HEK293 (cell line): ENCODE measurements around the gene LIPA.
A peak's percentile ranks its signal among the peaks of the same experiment; 100 is the strongest.

Source experiments
- CTCF ChIA-PET: fragments of 350-600 bp; formaldehyde crosslinking; extraction: SDS; loops from one replicate; lab custom pipeline; 2021; ENCODE audit warnings: antibody characterized with exemption; lab: Yijun Ruan, JAX
- POLR2A ChIA-PET: fragments of 300-600 bp; formaldehyde crosslinking; extraction: SDS; loops from one replicate; lab custom pipeline; 2020; ENCODE audit warnings: antibody characterized with exemption, inconsistent platforms; lab: Yijun Ruan, JAX
- H3K27ac ChIP-seq: fragments of 200-500 bp; sonication (Bioruptor generic); 2 replicates; pipeline ENCODE4 v1.5.1; 2014; ENCODE audit warnings: low read depth, low read length, control low read depth, inconsistent platforms; ENCODE audit errors: extremely low read depth
- H3K36me3 ChIP-seq, 2 experiments: fragments of 200-500 bp in 1 of 2; sonication (Bioruptor generic) in 1 of 2; 1 replicate in 1 of 2; 2 replicates in 1 of 2; pipeline ENCODE4 v1.5.1; 2014 to 2017; ENCODE audit warnings: inconsistent platforms in 2 of 2, low read length in 2 of 2; ENCODE audit not compliant: control insufficient read depth in 2 of 2, insufficient read depth in 1 of 2
- H3K4me1 ChIP-seq: fragments of 200-500 bp; sonication (Bioruptor generic); 2 replicates; pipeline ENCODE4 v1.5.1; 2014; ENCODE audit warnings: mild to moderate bottlenecking, low read length, inconsistent platforms; ENCODE audit not compliant: control insufficient read depth, insufficient read depth
- H3K4me3 ChIP-seq: 2 replicates; pipeline ENCODE4 v1.5.1; 2011; ENCODE audit warnings: low read depth, mild to moderate bottlenecking, control low read depth, low read length, moderate library complexity
- H3K9me3 ChIP-seq: fragments of 200-500 bp; sonication (Bioruptor generic); 2 replicates; pipeline ENCODE4 v1.5.1; 2014; ENCODE audit warnings: low read depth, low read length, inconsistent platforms; ENCODE audit not compliant: control insufficient read depth, insufficient read depth
- MZF1 ChIP-seq: fragments of 450-650 bp; formaldehyde crosslinking; IDR thresholded peaks from 2 replicates; pipeline ENCODE4 v1.5.1; 2017; ENCODE audit warnings: missing biosample characterization, missing genetic modification characterization, borderline replicate concordance
- SP3 ChIP-seq: fragments of 450-650 bp; formaldehyde crosslinking; IDR thresholded peaks from 2 replicates; pipeline ENCODE4 v1.5.1; 2016; ENCODE audit warnings: missing biosample characterization, missing genetic modification characterization
- SP7 ChIP-seq: fragments of 450-650 bp; formaldehyde crosslinking; IDR thresholded peaks from 2 replicates; pipeline ENCODE4 v1.5.1; 2016; ENCODE audit warnings: missing biosample characterization, missing genetic modification characterization
- ZEB2 ChIP-seq: fragments of 450-650 bp; formaldehyde crosslinking; IDR thresholded peaks from 2 replicates; pipeline ENCODE4 v1.5.1; 2016; ENCODE audit warnings: missing biosample characterization, missing genetic modification characterization
- ZNF23 ChIP-seq: fragments of 450-650 bp; formaldehyde crosslinking; IDR thresholded peaks from 2 replicates; pipeline ENCODE4 v1.5.1; 2016; ENCODE audit warnings: missing biosample characterization, missing genetic modification characterization, borderline replicate concordance
- ZNF394 ChIP-seq: fragments of 450-650 bp; formaldehyde crosslinking; IDR thresholded peaks from 2 replicates; pipeline ENCODE4 v1.5.1; 2016; ENCODE audit warnings: missing biosample characterization, missing genetic modification characterization, mild to moderate bottlenecking, moderate library complexity, borderline replicate concordance
- ZNF600 ChIP-seq: fragments of 450-650 bp; formaldehyde crosslinking; IDR thresholded peaks from 2 replicates; pipeline ENCODE4 v1.5.1; 2016; ENCODE audit warnings: missing biosample characterization, missing genetic modification characterization
- TF ChIP-seq, protein P1 (sequence below): fragments of 450-650 bp; formaldehyde crosslinking; conservative IDR thresholded peaks from 2 replicates; pipeline ENCODE4 v1.5.1; 2016; ENCODE audit warnings: low read depth, missing biosample characterization, missing genetic modification characterization
- TF ChIP-seq, protein P2 (sequence below): fragments of 450-650 bp; formaldehyde crosslinking; IDR thresholded peaks from 2 replicates; pipeline ENCODE4 v1.5.1; 2016; ENCODE audit warnings: missing biosample characterization, missing genetic modification characterization, borderline replicate concordance
- TF ChIP-seq, protein P3 (sequence below): fragments of 450-650 bp; formaldehyde crosslinking; IDR thresholded peaks from 2 replicates; pipeline ENCODE4 v1.5.1; 2016; ENCODE audit warnings: missing biosample characterization, missing genetic modification characterization, borderline replicate concordance
- TF ChIP-seq, protein P4 (sequence below): fragments of 450-650 bp; IDR thresholded peaks from 2 replicates; pipeline ENCODE4 v1.5.1; 2018; ENCODE audit warnings: missing biosample characterization, mild to moderate bottlenecking, missing genetic modification characterization
- TF ChIP-seq, protein P5 (sequence below): fragments of 450-650 bp; formaldehyde crosslinking; IDR thresholded peaks from 2 replicates; pipeline ENCODE4 v1.5.1; 2016; ENCODE audit warnings: missing biosample characterization, missing genetic modification characterization

The LIPA gene

DNA sequence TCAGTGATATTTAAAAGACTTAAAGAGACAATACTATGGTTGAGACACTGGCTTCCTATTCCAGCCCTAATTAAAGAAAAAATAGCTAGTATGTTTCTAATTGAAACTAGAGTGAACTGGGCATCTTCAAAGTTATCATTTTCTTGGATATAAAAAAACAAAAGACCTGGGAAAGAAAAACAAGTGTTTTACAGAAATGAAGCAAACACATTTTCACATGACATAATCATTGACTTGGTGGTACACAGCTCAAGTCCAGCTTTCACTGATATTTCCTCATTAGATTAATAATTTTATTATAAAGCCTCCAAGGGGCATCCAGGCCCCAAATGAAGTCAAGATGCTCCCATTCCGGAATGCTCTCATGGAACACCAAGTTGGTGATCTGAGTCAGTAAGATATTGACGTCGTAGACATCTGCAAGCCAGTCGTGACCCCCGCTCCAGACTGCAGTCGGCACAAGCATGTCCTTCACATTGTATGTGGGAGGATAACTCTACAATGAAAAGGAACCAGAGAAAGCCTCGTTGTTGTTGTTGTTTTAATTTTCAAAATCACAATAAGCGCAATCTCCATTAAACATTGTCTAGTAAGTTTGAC, 36.9 kb downstream of the LIPA start (continued):
- TF ChIP-seq, protein P1, sequence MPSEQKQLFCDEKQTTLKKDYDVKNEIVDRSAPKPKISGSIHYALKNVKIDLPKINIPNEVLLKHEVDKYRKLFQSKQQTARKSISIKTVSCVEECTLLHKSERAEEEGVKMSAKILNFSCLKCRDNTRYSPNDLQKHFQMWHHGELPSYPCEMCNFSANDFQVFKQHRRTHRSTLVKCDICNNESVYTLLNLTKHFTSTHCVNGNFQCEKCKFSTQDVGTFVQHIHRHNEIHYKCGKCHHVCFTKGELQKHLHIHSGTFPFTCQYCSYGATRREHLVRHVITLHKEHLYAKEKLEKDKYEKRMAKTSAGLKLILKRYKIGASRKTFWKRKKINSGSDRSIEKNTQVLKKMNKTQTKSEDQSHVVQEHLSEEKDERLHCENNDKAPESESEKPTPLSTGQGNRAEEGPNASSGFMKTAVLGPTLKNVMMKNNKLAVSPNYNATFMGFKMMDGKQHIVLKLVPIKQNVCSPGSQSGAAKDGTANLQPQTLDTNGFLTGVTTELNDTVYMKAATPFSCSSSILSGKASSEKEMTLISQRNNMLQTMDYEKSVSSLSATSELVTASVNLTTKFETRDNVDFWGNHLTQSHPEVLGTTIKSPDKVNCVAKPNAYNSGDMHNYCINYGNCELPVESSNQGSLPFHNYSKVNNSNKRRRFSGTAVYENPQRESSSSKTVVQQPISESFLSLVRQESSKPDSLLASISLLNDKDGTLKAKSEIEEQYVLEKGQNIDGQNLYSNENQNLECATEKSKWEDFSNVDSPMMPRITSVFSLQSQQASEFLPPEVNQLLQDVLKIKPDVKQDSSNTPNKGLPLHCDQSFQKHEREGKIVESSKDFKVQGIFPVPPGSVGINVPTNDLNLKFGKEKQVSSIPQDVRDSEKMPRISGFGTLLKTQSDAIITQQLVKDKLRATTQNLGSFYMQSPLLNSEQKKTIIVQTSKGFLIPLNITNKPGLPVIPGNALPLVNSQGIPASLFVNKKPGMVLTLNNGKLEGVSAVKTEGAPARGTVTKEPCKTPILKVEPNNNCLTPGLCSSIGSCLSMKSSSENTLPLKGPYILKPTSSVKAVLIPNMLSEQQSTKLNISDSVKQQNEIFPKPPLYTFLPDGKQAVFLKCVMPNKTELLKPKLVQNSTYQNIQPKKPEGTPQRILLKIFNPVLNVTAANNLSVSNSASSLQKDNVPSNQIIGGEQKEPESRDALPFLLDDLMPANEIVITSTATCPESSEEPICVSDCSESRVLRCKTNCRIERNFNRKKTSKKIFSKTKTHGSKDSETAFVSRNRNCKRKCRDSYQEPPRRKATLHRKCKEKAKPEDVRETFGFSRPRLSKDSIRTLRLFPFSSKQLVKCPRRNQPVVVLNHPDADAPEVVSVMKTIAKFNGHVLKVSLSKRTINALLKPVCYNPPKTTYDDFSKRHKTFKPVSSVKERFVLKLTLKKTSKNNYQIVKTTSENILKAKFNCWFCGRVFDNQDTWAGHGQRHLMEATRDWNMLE, result no peak
- TF ChIP-seq, protein P2, sequence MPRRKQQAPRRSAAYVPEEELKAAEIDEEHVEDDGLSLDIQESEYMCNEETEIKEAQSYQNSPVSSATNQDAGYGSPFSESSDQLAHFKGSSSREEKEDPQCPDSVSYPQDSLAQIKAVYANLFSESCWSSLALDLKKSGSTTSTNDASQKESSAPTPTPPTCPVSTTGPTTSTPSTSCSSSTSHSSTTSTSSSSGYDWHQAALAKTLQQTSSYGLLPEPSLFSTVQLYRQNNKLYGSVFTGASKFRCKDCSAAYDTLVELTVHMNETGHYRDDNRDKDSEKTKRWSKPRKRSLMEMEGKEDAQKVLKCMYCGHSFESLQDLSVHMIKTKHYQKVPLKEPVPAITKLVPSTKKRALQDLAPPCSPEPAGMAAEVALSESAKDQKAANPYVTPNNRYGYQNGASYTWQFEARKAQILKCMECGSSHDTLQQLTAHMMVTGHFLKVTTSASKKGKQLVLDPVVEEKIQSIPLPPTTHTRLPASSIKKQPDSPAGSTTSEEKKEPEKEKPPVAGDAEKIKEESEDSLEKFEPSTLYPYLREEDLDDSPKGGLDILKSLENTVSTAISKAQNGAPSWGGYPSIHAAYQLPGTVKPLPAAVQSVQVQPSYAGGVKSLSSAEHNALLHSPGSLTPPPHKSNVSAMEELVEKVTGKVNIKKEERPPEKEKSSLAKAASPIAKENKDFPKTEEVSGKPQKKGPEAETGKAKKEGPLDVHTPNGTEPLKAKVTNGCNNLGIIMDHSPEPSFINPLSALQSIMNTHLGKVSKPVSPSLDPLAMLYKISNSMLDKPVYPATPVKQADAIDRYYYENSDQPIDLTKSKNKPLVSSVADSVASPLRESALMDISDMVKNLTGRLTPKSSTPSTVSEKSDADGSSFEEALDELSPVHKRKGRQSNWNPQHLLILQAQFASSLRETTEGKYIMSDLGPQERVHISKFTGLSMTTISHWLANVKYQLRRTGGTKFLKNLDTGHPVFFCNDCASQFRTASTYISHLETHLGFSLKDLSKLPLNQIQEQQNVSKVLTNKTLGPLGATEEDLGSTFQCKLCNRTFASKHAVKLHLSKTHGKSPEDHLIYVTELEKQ (tag by site-specific recombination), result no peak
- TF ChIP-seq, protein P3, sequence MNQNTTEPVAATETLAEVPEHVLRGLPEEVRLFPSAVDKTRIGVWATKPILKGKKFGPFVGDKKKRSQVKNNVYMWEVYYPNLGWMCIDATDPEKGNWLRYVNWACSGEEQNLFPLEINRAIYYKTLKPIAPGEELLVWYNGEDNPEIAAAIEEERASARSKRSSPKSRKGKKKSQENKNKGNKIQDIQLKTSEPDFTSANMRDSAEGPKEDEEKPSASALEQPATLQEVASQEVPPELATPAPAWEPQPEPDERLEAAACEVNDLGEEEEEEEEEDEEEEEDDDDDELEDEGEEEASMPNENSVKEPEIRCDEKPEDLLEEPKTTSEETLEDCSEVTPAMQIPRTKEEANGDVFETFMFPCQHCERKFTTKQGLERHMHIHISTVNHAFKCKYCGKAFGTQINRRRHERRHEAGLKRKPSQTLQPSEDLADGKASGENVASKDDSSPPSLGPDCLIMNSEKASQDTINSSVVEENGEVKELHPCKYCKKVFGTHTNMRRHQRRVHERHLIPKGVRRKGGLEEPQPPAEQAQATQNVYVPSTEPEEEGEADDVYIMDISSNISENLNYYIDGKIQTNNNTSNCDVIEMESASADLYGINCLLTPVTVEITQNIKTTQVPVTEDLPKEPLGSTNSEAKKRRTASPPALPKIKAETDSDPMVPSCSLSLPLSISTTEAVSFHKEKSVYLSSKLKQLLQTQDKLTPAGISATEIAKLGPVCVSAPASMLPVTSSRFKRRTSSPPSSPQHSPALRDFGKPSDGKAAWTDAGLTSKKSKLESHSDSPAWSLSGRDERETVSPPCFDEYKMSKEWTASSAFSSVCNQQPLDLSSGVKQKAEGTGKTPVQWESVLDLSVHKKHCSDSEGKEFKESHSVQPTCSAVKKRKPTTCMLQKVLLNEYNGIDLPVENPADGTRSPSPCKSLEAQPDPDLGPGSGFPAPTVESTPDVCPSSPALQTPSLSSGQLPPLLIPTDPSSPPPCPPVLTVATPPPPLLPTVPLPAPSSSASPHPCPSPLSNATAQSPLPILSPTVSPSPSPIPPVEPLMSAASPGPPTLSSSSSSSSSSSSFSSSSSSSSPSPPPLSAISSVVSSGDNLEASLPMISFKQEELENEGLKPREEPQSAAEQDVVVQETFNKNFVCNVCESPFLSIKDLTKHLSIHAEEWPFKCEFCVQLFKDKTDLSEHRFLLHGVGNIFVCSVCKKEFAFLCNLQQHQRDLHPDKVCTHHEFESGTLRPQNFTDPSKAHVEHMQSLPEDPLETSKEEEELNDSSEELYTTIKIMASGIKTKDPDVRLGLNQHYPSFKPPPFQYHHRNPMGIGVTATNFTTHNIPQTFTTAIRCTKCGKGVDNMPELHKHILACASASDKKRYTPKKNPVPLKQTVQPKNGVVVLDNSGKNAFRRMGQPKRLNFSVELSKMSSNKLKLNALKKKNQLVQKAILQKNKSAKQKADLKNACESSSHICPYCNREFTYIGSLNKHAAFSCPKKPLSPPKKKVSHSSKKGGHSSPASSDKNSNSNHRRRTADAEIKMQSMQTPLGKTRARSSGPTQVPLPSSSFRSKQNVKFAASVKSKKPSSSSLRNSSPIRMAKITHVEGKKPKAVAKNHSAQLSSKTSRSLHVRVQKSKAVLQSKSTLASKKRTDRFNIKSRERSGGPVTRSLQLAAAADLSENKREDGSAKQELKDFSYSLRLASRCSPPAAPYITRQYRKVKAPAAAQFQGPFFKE, result no peak
- TF ChIP-seq ZNF600 (tag by site-specific recombination), result no peak
- TF ChIP-seq, protein P4, sequence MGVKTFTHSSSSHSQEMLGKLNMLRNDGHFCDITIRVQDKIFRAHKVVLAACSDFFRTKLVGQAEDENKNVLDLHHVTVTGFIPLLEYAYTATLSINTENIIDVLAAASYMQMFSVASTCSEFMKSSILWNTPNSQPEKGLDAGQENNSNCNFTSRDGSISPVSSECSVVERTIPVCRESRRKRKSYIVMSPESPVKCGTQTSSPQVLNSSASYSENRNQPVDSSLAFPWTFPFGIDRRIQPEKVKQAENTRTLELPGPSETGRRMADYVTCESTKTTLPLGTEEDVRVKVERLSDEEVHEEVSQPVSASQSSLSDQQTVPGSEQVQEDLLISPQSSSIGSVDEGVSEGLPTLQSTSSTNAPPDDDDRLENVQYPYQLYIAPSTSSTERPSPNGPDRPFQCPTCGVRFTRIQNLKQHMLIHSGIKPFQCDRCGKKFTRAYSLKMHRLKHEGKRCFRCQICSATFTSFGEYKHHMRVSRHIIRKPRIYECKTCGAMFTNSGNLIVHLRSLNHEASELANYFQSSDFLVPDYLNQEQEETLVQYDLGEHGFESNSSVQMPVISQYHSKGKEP (tag by site-specific recombination), result no peak
- TF ChIP-seq ZNF394 (tag by site-specific recombination), result no peak

DNA sequence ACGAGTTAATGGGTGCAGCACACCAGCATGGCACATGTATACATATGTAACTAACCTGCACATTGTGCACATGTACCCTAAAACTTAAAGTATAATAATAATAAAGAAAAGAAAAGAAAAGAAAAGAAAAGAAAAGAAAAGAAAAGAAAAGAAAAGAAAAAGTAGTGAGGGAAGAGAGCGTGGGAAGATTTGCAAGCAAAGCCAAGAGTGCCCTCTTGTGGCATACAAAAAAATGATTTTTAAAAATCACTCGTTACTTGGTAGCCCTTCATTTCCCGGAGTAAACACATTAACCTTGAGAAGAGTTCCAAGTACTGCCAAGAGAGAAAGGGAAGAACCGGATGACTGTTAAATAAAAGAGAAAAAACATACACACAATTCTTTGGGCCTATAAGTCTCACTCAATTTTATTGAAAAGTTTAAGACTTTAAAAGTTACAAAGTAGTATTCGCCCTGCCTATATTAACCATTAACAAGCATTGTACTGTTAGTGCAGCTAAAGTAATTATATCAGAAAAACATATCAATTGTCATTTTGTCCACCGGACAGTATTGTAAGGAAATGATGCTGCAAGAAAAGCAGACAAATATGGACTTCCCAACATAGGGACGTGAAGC, 38.3 kb downstream of the LIPA start:
- Histone ChIP-seq H3K27ac (no peak overlapping the region), H3K4me3 (no peak overlapping the region), H3K9me3 (no peaks in the 10 kb centered on the region), H3K4me1 (0 out of 2 replicates have a peak, but pooled peaks cover 2% of the 10 kb centered on the region), H3K36me3 (peaks cover 0 to 6% of the 10 kb centered on the region in 2 experiments; a peak in 1 of 3 replicates)
- ChIA-PET CTCF (interaction anchor here (0.6 to 4.2 kb wide), 35 partner anchors 10 to 673 kb away, joined by 3 to 98 read pairs (median 3); partner anchors contain the start of genes FAS and LIPM), POLR2A (no interaction called here)
- TF ChIP-seq, protein P5, sequence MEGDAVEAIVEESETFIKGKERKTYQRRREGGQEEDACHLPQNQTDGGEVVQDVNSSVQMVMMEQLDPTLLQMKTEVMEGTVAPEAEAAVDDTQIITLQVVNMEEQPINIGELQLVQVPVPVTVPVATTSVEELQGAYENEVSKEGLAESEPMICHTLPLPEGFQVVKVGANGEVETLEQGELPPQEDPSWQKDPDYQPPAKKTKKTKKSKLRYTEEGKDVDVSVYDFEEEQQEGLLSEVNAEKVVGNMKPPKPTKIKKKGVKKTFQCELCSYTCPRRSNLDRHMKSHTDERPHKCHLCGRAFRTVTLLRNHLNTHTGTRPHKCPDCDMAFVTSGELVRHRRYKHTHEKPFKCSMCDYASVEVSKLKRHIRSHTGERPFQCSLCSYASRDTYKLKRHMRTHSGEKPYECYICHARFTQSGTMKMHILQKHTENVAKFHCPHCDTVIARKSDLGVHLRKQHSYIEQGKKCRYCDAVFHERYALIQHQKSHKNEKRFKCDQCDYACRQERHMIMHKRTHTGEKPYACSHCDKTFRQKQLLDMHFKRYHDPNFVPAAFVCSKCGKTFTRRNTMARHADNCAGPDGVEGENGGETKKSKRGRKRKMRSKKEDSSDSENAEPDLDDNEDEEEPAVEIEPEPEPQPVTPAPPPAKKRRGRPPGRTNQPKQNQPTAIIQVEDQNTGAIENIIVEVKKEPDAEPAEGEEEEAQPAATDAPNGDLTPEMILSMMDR (tag by site-specific recombination), result peak; percentile 83
- TF ChIP-seq ZEB2 (tag by site-specific recombination) (no peak), SP3 (tag by site-specific recombination) (no peak), MZF1 (tag by site-specific recombination) (no peak), ZNF23 (tag by site-specific recombination) (no peak), SP7 (tag by site-specific recombination) (no peak)
